A549 (cell line): ENCODE results near the gene OR3A2. TPM values are rescaled to one million over a fixed set of nuclear protein-coding genes. Genes with fewer than 3 reads are reported as not detected.
A peak's percentile ranks its signal among the peaks of the same experiment; 100 is the strongest.
"Not testable (repeated sequence)": the region's sequence is repeated elsewhere in the genome, so short reads cannot be mapped to it uniquely, and the experiment has no call there.

Source experiments
- ATAC-seq, 2 experiments: fragments of 200-7000 bp in 1 of 2; fragments of >200 bp in 1 of 2; cut with Nextera tagmentation in 1 of 2; cut with Tn5 transposase in 1 of 2; 3 replicates each; pipeline versions ENCODE4 v1.8.0 to v1.9.1; 2018 to 2020; ENCODE audit warnings: mild to moderate bottlenecking in 1 of 2, moderate library complexity in 1 of 2
- CTCF ChIA-PET: fragments of 300-600 bp; sonication (Branson Sonifier 250); formaldehyde crosslinking; extraction: SDS; loops from one replicate; lab custom pipeline; 2021; ENCODE audit warnings: antibody characterized with exemption, inconsistent platforms; lab: Yijun Ruan, JAX
- POLR2A ChIA-PET: fragments of 350-600 bp; formaldehyde crosslinking; extraction: SDS; loops from one replicate; lab custom pipeline; 2021; ENCODE audit warnings: antibody characterized with exemption, inconsistent platforms; lab: Yijun Ruan, JAX
- DNase-seq, 2 experiments: peaks; one replicate each; pipeline versions ENCODE4 v3.0.0 to v3.0.0-alpha.2; 2011 to 2016; ENCODE audit warnings: low read depth in 1 of 2, low spot score in 1 of 2
- FAIRE-seq: peaks from 2 replicates; lab custom pipeline; 2011; peaks lifted over from hg19 to GRCh38; lab: Jason Lieb, UNC
- H3K27ac ChIP-seq, 2 experiments: fragments of >200 bp; sonication (Bioruptor Twin); formaldehyde crosslinking; 3 replicates each; pipeline ENCODE4 v1.5.1; 2016 to 2017
- H3K4me1 ChIP-seq: fragments of >200 bp; sonication (Bioruptor Twin); formaldehyde crosslinking; 3 replicates; pipeline ENCODE4 v1.6.1; 2016
- H3K4me2 ChIP-seq: fragments of >200 bp; sonication (Bioruptor Twin); formaldehyde crosslinking; 3 replicates; pipeline ENCODE4 v1.6.1; 2016
- H3K4me3 ChIP-seq: fragments of >200 bp; sonication (Bioruptor Twin); formaldehyde crosslinking; 3 replicates; pipeline ENCODE4 v1.5.1; 2016
- H3K9me3 ChIP-seq: fragments of >200 bp; sonication (Bioruptor Twin); formaldehyde crosslinking; 3 replicates; pipeline ENCODE4 v1.6.1; 2016
- ATOH8 ChIP-seq: fragments of 250-450 bp; sonication (Bioruptor Pico); IDR thresholded peaks from 2 replicates; pipeline ENCODE4 v1.5.0; 2020; ENCODE audit warnings: low read depth, mild to moderate bottlenecking, moderate library complexity
- BHLHE40 ChIP-seq: IDR thresholded peaks from 2 replicates; pipeline ENCODE4 v1.6.1; 2012; ENCODE audit warnings: low read depth, low read length, inconsistent platforms
- CBX2 ChIP-seq: fragments of 200-600 bp; sonication (generic); IDR thresholded peaks from 2 replicates; pipeline ENCODE4 v1.6.1; 2016; ENCODE audit warnings: low read depth, mild to moderate bottlenecking, borderline replicate concordance
- CEBPB ChIP-seq, 2 experiments: fragments of >200 bp in 1 of 2; sonication (Bioruptor Twin) in 1 of 2; formaldehyde crosslinking in 1 of 2; IDR thresholded peaks; 2 replicates each; pipeline ENCODE4 v1.6.1; 2012 to 2016
- CTCF ChIP-seq: fragments of >200 bp; sonication (Bioruptor Twin); formaldehyde crosslinking; IDR thresholded peaks from 3 replicates; pipeline ENCODE4 v1.5.1; 2016
- E2F6 ChIP-seq: IDR thresholded peaks from 2 replicates; pipeline ENCODE4 v1.6.1; 2012; ENCODE audit warnings: low read depth, borderline replicate concordance
- EHMT2 ChIP-seq: fragments of 200-600 bp; sonication (generic); IDR thresholded peaks from 2 replicates; pipeline ENCODE4 v1.6.1; 2016; ENCODE audit warnings: antibody characterized with exemption, low read depth, mild to moderate bottlenecking, moderate library complexity
- ELK1 ChIP-seq: fragments of 150-350 bp; IDR thresholded peaks from 2 replicates; pipeline ENCODE4 v1.6.1; 2014; ENCODE audit warnings: low read depth, mild to moderate bottlenecking, low read length
- EP300 ChIP-seq, 2 experiments: fragments of >200 bp; sonication (Bioruptor Twin); formaldehyde crosslinking; IDR thresholded peaks; 2 replicates in 1 of 2; 3 replicates in 1 of 2; pipeline ENCODE4 v1.6.1; 2016 to 2017
- FOSB ChIP-seq: fragments of 250-450 bp; sonication (Bioruptor Pico); IDR thresholded peaks from 2 replicates; pipeline ENCODE4 v1.5.0; 2020; ENCODE audit warnings: mild to moderate bottlenecking, moderate library complexity
- HEYL ChIP-seq: fragments of 250-450 bp; sonication (Bioruptor Pico); IDR thresholded peaks from 2 replicates; pipeline ENCODE4 v1.8.0; 2021; ENCODE audit warnings: mild to moderate bottlenecking, moderate library complexity
- HMGXB4 ChIP-seq: fragments of 250-450 bp; sonication (Bioruptor Pico); IDR thresholded peaks from 2 replicates; pipeline ENCODE4 v1.5.0; 2021; ENCODE audit warnings: mild to moderate bottlenecking, moderate library complexity, borderline replicate concordance
- HOXA7 ChIP-seq: fragments of 250-450 bp; sonication (Bioruptor Pico); IDR thresholded peaks from 2 replicates; pipeline ENCODE4 v1.5.0; 2020; ENCODE audit warnings: mild to moderate bottlenecking, moderate library complexity
- KDM1A ChIP-seq: fragments of 200-600 bp; sonication (generic); IDR thresholded peaks from 2 replicates; pipeline ENCODE4 v1.6.1; 2016; ENCODE audit warnings: low read depth, mild to moderate bottlenecking
- MAX ChIP-seq: IDR thresholded peaks from 2 replicates; pipeline ENCODE4 v1.6.1; 2012
- MYC ChIP-seq: IDR thresholded peaks from 2 replicates; pipeline ENCODE4 v1.6.1; 2012; ENCODE audit warnings: mild to moderate bottlenecking, inconsistent platforms, low read length, improper control_type of control experiment, borderline replicate concordance
- POLR2AphosphoS2 ChIP-seq: conservative IDR thresholded peaks from 2 replicates; pipeline ENCODE4 v1.6.1; 2012; ENCODE audit warnings: low read length, improper control_type of control experiment, inconsistent platforms
- RARB ChIP-seq: fragments of 250-450 bp; sonication (Bioruptor Pico); IDR thresholded peaks from 2 replicates; pipeline ENCODE4 v1.8.0; 2021; ENCODE audit warnings: mild to moderate bottlenecking, moderate library complexity
- REST ChIP-seq: fragments of 200-600 bp; sonication (generic); IDR thresholded peaks from 2 replicates; pipeline ENCODE4 v1.6.1; 2016; ENCODE audit warnings: antibody characterized with exemption, mild to moderate bottlenecking, moderate library complexity
- ZSCAN20 ChIP-seq: fragments of 250-450 bp; sonication (Bioruptor Pico); IDR thresholded peaks from 2 replicates; pipeline ENCODE4 v1.8.0; 2022; ENCODE audit warnings: mild to moderate bottlenecking, moderate library complexity
- WGBS: methylation state at CpG from one replicate; pipeline ENCODE4 v1.1.6; 2017; ENCODE audit errors: missing lambda C conversion rate; 5-methylcytosine and 5-hydroxymethylcytosine counted together
- polyA plus RNA-seq, 4 experiments: library from polyadenylated mRNA; depleted of rRNA in 3 of 4; stranded (reverse); fragments of >200 nt; fragmentation: RNase III in 1 of 4; extraction: RNeasy Plus Mini Kit Qiagen cat#74134 plus additional on column Dnase treatment in 1 of 4; gene quantifications; 2 replicates in 3 of 4; 3 replicates in 1 of 4; pipeline ENCODE4 v1.2.3, GENCODE V29; 2011 to 2017

The OR3A2 gene
- polyA plus RNA-seq, 2 of the 4 experiments (the other 2 are of a cell fraction): not detected

- CTCF ChIA-PET, POLR2A ChIA-PET, H3K4me1 ChIP-seq, H3K27ac ChIP-seq, H3K4me3 ChIP-seq, FAIRE-seq, H3K9me3 ChIP-seq, H3K4me2 ChIP-seq: not testable (repeated sequence)
- peak; percentile 70; the same call in 1 of the 2 replicates for TF ChIP-seq EHMT2
- peak; percentile 85 for TF ChIP-seq REST
- DNase-seq (peak in 1 of 2 experiments; percentile 11), ATAC-seq (peak; percentile 62 to 73; a peak in 4 of 6 replicates)
- 21% methylated on average over 7 of the region's 7 CpGs for WGBS
These were observed 11.7 kb upstream of the OR3A2 start for GRCh38 chr17:3397801-3398200.

- POLR2A ChIA-PET: no interaction called here
- Histone ChIP-seq H3K4me3 (no peak overlapping the region), H3K4me2 (no peak overlapping the region), H3K9me3 (no peaks in the 10 kb centered on the region), H3K27ac (no peak overlapping the region), H3K4me1 (no peaks in the 10 kb centered on the region)
- ATAC-seq: no peak
- DNase-seq: no peak
- CTCF ChIA-PET: interaction anchor here (1.3 kb wide), 1 partner anchor 13 kb away, joined by 5 read pairs; no protein-coding TSS in a partner anchor
- no peak for FAIRE-seq
- TF ChIP-seq CBX2 (no peak), CTCF (no peak), MYC (no peak), ZSCAN20 (CRISPR knock-in tag) (no peak), ELK1 (no peak), HOXA7 (CRISPR knock-in tag) (no peak), EHMT2 (no peak), HEYL (CRISPR knock-in tag) (no peak), FOSB (CRISPR knock-in tag) (no peak), ATOH8 (CRISPR knock-in tag) (no peak)
- WGBS: 4% methylated on average over 4 of the region's 4 CpGs
These were observed 3.7 kb upstream of the OR3A2 start for GRCh38 chr17:3389791-3390190.

- ATAC-seq: 0 out of 6 replicates have a peak, but pooled peaks of 1 of the 2 experiments have one; percentile 15
- CTCF ChIA-PET: no interaction called here
- TF ChIP-seq EHMT2 (no peak), POLR2AphosphoS2 (no peak), E2F6 (no peak), CEBPB (IDR thresholded peaks at IDR 0.05) (no peak), RARB (no peak), MAX (no peak), KDM1A (no peak), EP300 (IDR thresholded peaks at IDR 0.05) (no peak), HMGXB4 (CRISPR knock-in tag) (no peak), MYC (no peak), BHLHE40 (no peak)
These were observed 4.2 kb downstream of the OR3A2 start for GRCh38 chr17:3381957-3382356.

More at GRCh38 chr17:3381957-3382356, 4.2 kb downstream of the OR3A2 start:
- no peak overlapping the region for H3K4me3 ChIP-seq
- FAIRE-seq (no peak), DNase-seq (no peak)
- POLR2A ChIA-PET: no interaction called here
- H3K4me2 ChIP-seq: no peak overlapping the region
- no peaks in the 10 kb centered on the region for H3K9me3 ChIP-seq
- no peaks in the 10 kb centered on the region for H3K4me1 ChIP-seq
- no peak overlapping the region for H3K27ac ChIP-seq
- 32% methylated on average over 5 of the region's 5 CpGs for WGBS
